K562 (cell line): ENCODE data around the gene UBE2L6. TPM values are rescaled to one million over a fixed set of nuclear protein-coding genes. Genes with fewer than 3 reads are reported as not detected.

Experiments
- ATAC-seq: fragments of 200-7000 bp; cut with Tn5 transposase; 3 replicates; pipeline ENCODE4 v1.9.1; 2020; ENCODE audit warnings: moderate library complexity
- BruUV-seq: library from RNA; stranded (reverse); fragments of 400-500 nt; replicated peaks from 2 replicates; lab custom pipeline; 2021; lab: Mats Ljungman, UMichigan
- CTCF ChIA-PET: fragments of 300-600 bp; formaldehyde crosslinking; extraction: SDS; loops from one replicate; lab custom pipeline; 2021; ENCODE audit warnings: low intra/inter-chr PET ratio; lab: Yijun Ruan, JAX
- POLR2A ChIA-PET: fragments of 300-600, 350-650 bp; sonication (Branson Sonifier 250); formaldehyde crosslinking; extraction: SDS; loops from one replicate; lab custom pipeline; 2021; ENCODE audit warnings: antibody characterized with exemption, inconsistent platforms; lab: Yijun Ruan, JAX
- DNase-seq, 4 experiments: peaks; one replicate each; pipeline versions ENCODE4 v3.0.0 to v3.0.0-alpha.2; 2011 to 2018; ENCODE audit warnings: low spot score in 3 of 4, mixed read lengths in 3 of 4; ENCODE audit errors: extremely low read depth in 1 of 4
- FAIRE-seq: peaks from 2 replicates; lab custom pipeline; 2011; peaks lifted over from hg19 to GRCh38; lab: Jason Lieb, UNC
- H2AFZ ChIP-seq: 2 replicates; pipeline ENCODE4 v1.6.0; 2011; ENCODE audit warnings: low read depth, low read length, control low read depth, inconsistent platforms
- H3K27ac ChIP-seq: fragments of 200-600 bp; 3 replicates; pipeline ENCODE4 v1.8.0; 2011; ENCODE audit warnings: low read depth, mild to moderate bottlenecking, control low read depth, inconsistent platforms, low read length, moderate library complexity, mixed read lengths; ENCODE audit errors: extremely low read depth
- H3K27me3 ChIP-seq, 2 experiments: fragments of 300-600 bp in 1 of 2; 2 replicates in 1 of 2; 3 replicates in 1 of 2; pipeline versions ENCODE4 v1.6.0 to v1.8.0; 2011; ENCODE audit warnings: inconsistent platforms in 2 of 2, low read length in 2 of 2, mild to moderate bottlenecking in 1 of 2, mixed read lengths in 1 of 2, moderate library complexity in 1 of 2; ENCODE audit not compliant: control insufficient read depth in 2 of 2, insufficient read depth in 2 of 2
- H3K36me3 ChIP-seq: fragments of 300-600 bp; 3 replicates; pipeline ENCODE4 v1.8.0; 2011; ENCODE audit warnings: mild to moderate bottlenecking, low read length, inconsistent platforms; ENCODE audit not compliant: control insufficient read depth, insufficient read depth
- H3K4me1 ChIP-seq, 2 experiments: fragments of 200-600 bp in 1 of 2; replicated peaks in 1 of 2; 2 replicates in 1 of 2; 3 replicates in 1 of 2; pipeline versions ENCODE4 v1.5.1 to v1.8.0; 2011; ENCODE audit warnings: inconsistent platforms in 2 of 2, low read length in 2 of 2, mild to moderate bottlenecking in 1 of 2, mixed read lengths in 1 of 2, moderate library complexity in 1 of 2; ENCODE audit not compliant: control insufficient read depth in 2 of 2, insufficient read depth in 2 of 2
- H3K4me2 ChIP-seq: 2 replicates; pipeline ENCODE4 v1.6.1; 2011; ENCODE audit warnings: low read length, control low read depth, inconsistent platforms, mixed read lengths; ENCODE audit not compliant: insufficient read depth
- H3K4me3 ChIP-seq: fragments of 200-600 bp; sonication (generic), shearing (Covaris generic); 2 replicates; pipeline ENCODE4 v1.5.1; 2016; ENCODE audit warnings: control low read depth, inconsistent platforms
- H3K79me2 ChIP-seq: fragments of 200-600 bp; 3 replicates; pipeline ENCODE4 v1.8.0; 2011; ENCODE audit warnings: low read length, inconsistent platforms; ENCODE audit not compliant: control insufficient read depth, insufficient read depth
- H3K9ac ChIP-seq, 2 experiments: 2 replicates each; pipeline versions ENCODE4 v1.6.0 to v1.6.1; 2011; ENCODE audit warnings: low read depth in 2 of 2, low read length in 2 of 2, control low read depth in 1 of 2, inconsistent platforms in 1 of 2, mild to moderate bottlenecking in 1 of 2, mixed read lengths in 1 of 2; ENCODE audit not compliant: insufficient read depth in 1 of 2
- H3K9me1 ChIP-seq: one replicate; pipeline ENCODE4 v1.6.0; 2011; ENCODE audit warnings: inconsistent platforms, mild to moderate bottlenecking, low read length, moderate library complexity; ENCODE audit not compliant: control insufficient read depth, insufficient read depth
- H3K9me3 ChIP-seq: replicated peaks from 2 replicates; pipeline ENCODE4 v1.5.1; 2011; ENCODE audit warnings: low read depth, low read length, inconsistent platforms; ENCODE audit not compliant: control insufficient read depth, insufficient read depth
- H4K20me1 ChIP-seq: replicated peaks from 2 replicates; pipeline ENCODE4 v1.6.1; 2011; ENCODE audit warnings: low read length, inconsistent platforms, mixed read lengths; ENCODE audit not compliant: control insufficient read depth, insufficient read depth
- ATF1 ChIP-seq, 2 experiments: fragments of 450-650 bp in 1 of 2; IDR thresholded peaks; 2 replicates each; pipeline ENCODE4 v1.6.1; 2016; ENCODE audit warnings: missing compliant biosample characterization in 1 of 2, missing genetic modification characterization in 1 of 2
- CBX3 ChIP-seq, 2 experiments: IDR thresholded peaks; 1 replicate in 1 of 2; 2 replicates in 1 of 2; pipeline ENCODE4 v1.6.1; 2012; ENCODE audit warnings: inconsistent platforms in 2 of 2, low read length in 2 of 2, borderline replicate concordance in 1 of 2, control low read depth in 1 of 2
- CEBPB ChIP-seq: fragments of 450-650 bp; IDR thresholded peaks from 2 replicates; pipeline ENCODE4 v1.6.1; 2016; ENCODE audit warnings: missing genetic modification characterization, missing compliant biosample characterization
- CEBPG ChIP-seq, 3 experiments: fragments of 200-800 bp in 1 of 3; sonication (Bioruptor generic) in 1 of 3; sonication (generic) in 1 of 3; formaldehyde crosslinking in 1 of 3; IDR thresholded peaks in 2 of 3; conservative IDR thresholded peaks in 1 of 3; 2 replicates each; pipeline versions ENCODE4 v1.6.1 to v1.8.0; 2016 to 2022; ENCODE audit warnings: missing compliant biosample characterization in 2 of 3, missing genetic modification characterization in 2 of 3, mild to moderate bottlenecking in 1 of 3, missing genetic modification reagents in 1 of 3
- EP400 ChIP-seq: fragments of 450-650 bp; IDR thresholded peaks from 2 replicates; pipeline ENCODE4 v1.6.1; 2017; ENCODE audit warnings: antibody characterized with exemption, mild to moderate bottlenecking, moderate library complexity
- KLF10 ChIP-seq: fragments of 250-450 bp; sonication (Bioruptor Pico); IDR thresholded peaks from 2 replicates; pipeline ENCODE4 v1.6.1; 2021; ENCODE audit warnings: matching md5 sums
- PTTG1 ChIP-seq: fragments of 450-650 bp; IDR thresholded peaks from 2 replicates; pipeline ENCODE4 v1.6.1; 2016; ENCODE audit warnings: low read depth, mild to moderate bottlenecking, missing genetic modification characterization, missing compliant biosample characterization
- SIN3B ChIP-seq: fragments of 450-650 bp; IDR thresholded peaks from 2 replicates; pipeline ENCODE4 v1.6.1; 2017; ENCODE audit warnings: low read depth, mild to moderate bottlenecking, moderate library complexity
- ZFPM2 ChIP-seq: fragments of 250-450 bp; sonication (Bioruptor Pico); IDR thresholded peaks from 2 replicates; pipeline ENCODE4 v1.5.1; 2022; ENCODE audit warnings: mild to moderate bottlenecking
- WGBS: fragments of 100-300 bp; shearing (Covaris generic); methylation state at CpG from one replicate; pipeline ENCODE4 v1.1.6; 2016; ENCODE audit warnings: low coverage, mixed read lengths; ENCODE audit not compliant: insufficient coverage; ENCODE audit errors: missing lambda C conversion rate; 5-methylcytosine and 5-hydroxymethylcytosine counted together
- in situ Hi-C: fragments of 300-500 bp; cut with MboI; formaldehyde crosslinking; loops from 4 replicates; pipeline ENCODE4 v1.15.0; 2018; ENCODE audit warnings: inconsistent platforms, mixed read lengths
- intact Hi-C: fragments of 100-400 bp; cut with micrococcal nuclease; formaldehyde crosslinking; loops from 2 replicates; pipeline ENCODE4 v1.14.2; 2022
- polyA plus RNA-seq, 8 experiments: library from polyadenylated mRNA; depleted of rRNA in 4 of 8; stranded (reverse) in 5 of 8; unstranded in 3 of 8; fragments of >200 nt; fragmentation: Nextera tagmentation in 2 of 8; fragmentation: Illumina TruSeq in 1 of 8; extraction: Ambion mirVana in 2 of 8; extraction: Trizol in 1 of 8; gene quantifications; 2 replicates each; pipeline versions ENCODE4 v1.2.1 to v1.2.3, GENCODE V29; 2011 to 2014; ENCODE audit warnings: inconsistent platforms in 1 of 8, missing spikeins in 1 of 8
- total RNA-seq, 7 experiments: library from RNA; depleted of rRNA in 6 of 7; stranded (reverse); fragments of >200 nt in 6 of 7; fragmentation: Illumina TruSeq in 2 of 7; extraction: Trizol in 2 of 7; gene quantifications; 2 replicates each; pipeline versions ENCODE4 v1.2.1 to v1.2.3, GENCODE V29; 2011 to 2021; ENCODE audit warnings: low replicate concordance in 1 of 7
- TF ChIP-seq, protein P1 (sequence below), 2 experiments: fragments of 450-650 bp in 1 of 2; sonication (generic) in 1 of 2; formaldehyde crosslinking in 1 of 2; IDR thresholded peaks in 1 of 2; conservative IDR thresholded peaks in 1 of 2; 2 replicates each; pipeline versions ENCODE4 v1.6.1 to v1.8.1; 2016 to 2023; ENCODE audit warnings: mild to moderate bottlenecking in 2 of 2, moderate library complexity in 2 of 2, inconsistent platforms in 1 of 2, missing genetic modification reagents in 1 of 2

The UBE2L6 gene
- total and polyA plus RNA-seq, 9 of the 15 experiments (the other 6 are each of a cell fraction or from before 2014, with no cell fraction given) = 5.9 to 24.9 (median 9.7) TPM

DNA sequence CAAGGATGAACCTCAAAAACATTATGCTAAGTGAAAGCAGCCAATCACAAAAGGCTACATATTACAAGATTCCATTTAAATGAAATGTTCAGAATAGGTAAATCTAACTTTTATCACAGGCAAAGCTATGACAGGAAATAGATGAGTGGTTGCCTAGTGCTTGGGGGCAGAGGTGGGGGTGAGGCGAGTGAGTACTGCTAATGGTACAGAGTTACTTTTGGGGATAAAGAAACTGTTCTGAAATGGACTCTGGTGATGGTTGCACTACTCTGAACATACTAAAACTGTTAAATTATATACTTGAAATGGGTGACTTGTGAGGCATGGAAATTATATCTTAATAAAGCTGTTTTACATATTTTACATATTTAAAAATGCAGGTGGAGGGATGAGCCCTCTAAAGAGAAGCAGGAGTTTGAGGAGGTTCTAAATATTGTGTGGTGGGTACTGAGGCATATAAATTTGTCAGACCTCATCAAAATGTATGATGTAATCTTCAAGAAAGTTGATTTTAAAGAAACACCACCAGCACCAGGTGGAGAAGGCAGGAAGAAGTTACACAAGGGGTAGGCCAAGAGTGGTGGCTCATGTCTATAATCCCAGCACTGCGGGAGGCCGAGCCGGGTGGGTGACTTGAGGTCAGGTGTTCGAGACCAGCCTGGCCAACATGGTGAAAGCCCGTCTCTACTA, 55.6 kb downstream of the UBE2L6 start:
- intact Hi-C loops = no loop called here
- peaks cover 49% of the 10 kb centered on the region for H3K79me2 ChIP-seq
- TF ChIP-seq PTTG1 (no peak), EP400 (no peak), CEBPG (CRISPR knock-in tag; IDR thresholded peaks at IDR 0.05) (no peak), CEBPG (tag; conservative IDR thresholded peaks at IDR 0.05 in 1 of 2, IDR thresholded peaks at IDR 0.05 in 1 of 2) (0 out of 4 replicates have a peak, but pooled peaks of 1 of the 2 experiments have one; percentile 50), ATF1 (CRISPR knock-in tag; IDR thresholded peaks at IDR 0.05) (no peak), ATF1 (tag; IDR thresholded peaks at IDR 0.05) (no peak), SIN3B (no peak), CEBPB (tag) (peak; percentile 33), KLF10 (CRISPR knock-in tag) (no peak), ZFPM2 (CRISPR knock-in tag) (no peak), CBX3 (IDR thresholded peaks at IDR 0.05; ENCODE audit: borderline replicate concordance in 1 of 2, low read length in 2 of 2) (no peak)
- TF ChIP-seq, protein P1, sequence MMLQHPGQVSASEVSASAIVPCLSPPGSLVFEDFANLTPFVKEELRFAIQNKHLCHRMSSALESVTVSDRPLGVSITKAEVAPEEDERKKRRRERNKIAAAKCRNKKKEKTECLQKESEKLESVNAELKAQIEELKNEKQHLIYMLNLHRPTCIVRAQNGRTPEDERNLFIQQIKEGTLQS (IDR thresholded peaks at IDR 0.05) = 0 out of 2 replicates have a peak, but pooled peaks have one; percentile 43
- TF ChIP-seq, protein P1 (CRISPR knock-in tag; conservative IDR thresholded peaks at IDR 0.05) = no peak

More for the DNA sequence above, 55.6 kb downstream of the UBE2L6 start:
- ATAC-seq (no peak), FAIRE-seq (no peak), DNase-seq (no peak)
- no peak overlapping the region for H2AFZ ChIP-seq
- no peaks in the 10 kb centered on the region for H3K27me3 ChIP-seq
- POLR2A ChIA-PET = interaction anchor here (0.6 to 1.6 kb wide), 4 partner anchors 10 to 389 kb away, joined by 3 to 4 read pairs (median 3); no protein-coding TSS in a partner anchor
- H3K9me3 ChIP-seq = no peaks in the 10 kb centered on the region
- no TSS peak for BruUV-seq
- H3K36me3 ChIP-seq = peaks cover 30% of the 10 kb centered on the region; the same call in 2 of the 3 replicates
- H3K4me3 ChIP-seq = no peak overlapping the region
- no peak overlapping the region for H3K27ac ChIP-seq
- H3K9ac ChIP-seq = no peak overlapping the region
- 91% methylated on average over 6 of the region's 6 CpGs for WGBS
- CTCF ChIA-PET = interaction anchor here (0.7 kb wide), 1 partner anchor 55 kb away, joined by 7 read pairs; no protein-coding TSS in a partner anchor
- H3K4me1 ChIP-seq = peaks cover 21 to 31% of the 10 kb centered on the region in 2 experiments; a peak in 4 of 5 replicates
- in situ Hi-C loops = no loop called here
- H4K20me1 ChIP-seq = no peaks in the 10 kb centered on the region
- H3K9me1 ChIP-seq = no peaks in the 10 kb centered on the region
- H3K4me2 ChIP-seq = no peak overlapping the region
